Measurements from ENCODE around the gene NAPEPLD.
"Not testable (repeated sequence)": the region's sequence is repeated elsewhere in the genome, so short reads cannot be mapped to it uniquely, and the experiment has no call there.

The NAPEPLD gene

DNA sequence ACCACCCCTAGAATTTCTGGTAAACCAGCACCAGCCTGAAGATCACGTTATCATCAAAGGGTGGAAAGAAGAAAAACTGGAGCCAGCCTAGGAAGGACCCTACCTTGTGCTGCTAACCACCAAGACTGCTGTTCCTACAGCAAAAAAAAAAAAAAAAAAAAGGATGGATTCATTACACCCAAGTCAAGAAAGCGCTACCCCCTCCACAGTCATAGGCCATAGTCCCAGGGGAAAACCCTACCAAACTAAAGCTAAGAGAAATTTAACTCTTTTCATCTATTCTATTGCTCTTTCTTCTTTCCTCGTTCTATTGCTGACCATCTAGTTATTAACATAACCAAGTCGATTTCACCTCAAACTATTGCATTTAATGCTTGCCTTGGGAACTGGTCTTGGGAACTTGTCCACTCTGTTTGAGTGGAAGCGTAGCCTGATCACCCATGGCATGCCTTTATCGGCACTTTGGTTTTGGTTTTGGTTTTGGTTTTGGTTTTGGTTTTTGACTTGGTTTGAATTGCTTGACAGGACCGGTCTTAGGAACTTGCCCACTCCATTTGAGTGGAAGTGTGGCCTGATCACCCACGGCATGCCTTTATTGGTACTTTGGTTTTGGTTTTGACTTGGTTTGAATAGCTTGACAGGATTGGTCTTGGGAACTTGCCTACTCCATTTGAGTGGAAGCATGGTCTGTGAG is 6.6 kb upstream of the NAPEPLD start:
- not testable (repeated sequence) for H3K4ac ChIP-seq (ENCODE audit: low read depth, low read length); H3K36me3 ChIP-seq (ENCODE audit: control insufficient read depth, insufficient read depth, low read length); H2BK5ac ChIP-seq (ENCODE audit: low read length); H3K56ac ChIP-seq (ENCODE audit: low read length); H4K8ac ChIP-seq (ENCODE audit: low read depth, low read length); H3K4me2 ChIP-seq (ENCODE audit: low read length); H3K4me1 ChIP-seq (ENCODE audit: control insufficient read depth, low read depth, low read length); H2BK15ac ChIP-seq (replicated peaks; ENCODE audit: low read depth); H3K79me1 ChIP-seq (ENCODE audit: low read length); H2BK120ac ChIP-seq (ENCODE audit: low read depth, low read length); H3K79me2 ChIP-seq (ENCODE audit: control insufficient read depth, insufficient read depth, low read length); H4K5ac ChIP-seq (ENCODE audit: low read length); H3K9ac ChIP-seq (ENCODE audit: low read length); H2AK5ac ChIP-seq (ENCODE audit: low read length); H3K27ac ChIP-seq (ENCODE audit: low read depth, low read length); H3K4me3 ChIP-seq (ENCODE audit: low read length); H3K18ac ChIP-seq (ENCODE audit: low read length); H3K27me3 ChIP-seq (ENCODE audit: insufficient read depth, low read length, poor library complexity); DNase-seq; H3K23ac ChIP-seq (ENCODE audit: low read length)
- no CpG with 5 or more reads among the region's 8 CpGs for WGBS (ENCODE audit: extremely low coverage, insufficient coverage, low lambda C conversion rate)

DNA sequence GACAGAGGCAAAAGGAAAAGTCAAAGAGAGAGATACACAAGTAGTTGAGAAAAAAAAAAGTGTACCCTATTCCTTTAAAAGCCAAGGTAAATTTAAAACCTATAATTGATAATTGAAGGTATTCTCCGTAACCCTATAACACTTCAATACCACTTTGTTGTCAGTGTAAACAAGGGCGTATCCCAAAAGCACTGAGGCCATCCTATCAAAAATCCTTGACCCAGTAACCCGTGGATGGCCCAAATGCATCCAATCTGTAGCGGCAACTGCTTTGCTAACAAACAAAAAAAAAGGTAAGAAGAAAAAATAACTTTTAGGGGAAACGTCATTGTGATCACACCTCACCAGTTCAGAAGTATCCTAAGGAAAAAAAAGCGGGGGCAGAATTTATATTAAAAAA is 5.1 kb upstream of the NAPEPLD start:
- no peak overlapping the region for H3K4me3 ChIP-seq (ENCODE audit: low read length)
- H4K5ac ChIP-seq (ENCODE audit: low read length) = no peak overlapping the region
- H3K4ac ChIP-seq (ENCODE audit: low read depth, low read length) = no peak overlapping the region
- H3K27ac ChIP-seq (ENCODE audit: low read depth, low read length) = no peak overlapping the region
- H3K9ac ChIP-seq (ENCODE audit: low read length) = no peak overlapping the region
- H3K79me1 ChIP-seq (ENCODE audit: low read length) = no peaks in the 10 kb centered on the region
- H3K4me1 ChIP-seq (ENCODE audit: control insufficient read depth, low read depth, low read length) = no peaks in the 10 kb centered on the region
- H3K4me2 ChIP-seq (ENCODE audit: low read length) = no peak overlapping the region
- no peak overlapping the region for H2BK5ac ChIP-seq (ENCODE audit: low read length)
- no peak overlapping the region for H3K23ac ChIP-seq (ENCODE audit: low read length)
- H2AK5ac ChIP-seq (ENCODE audit: low read length) = no peak overlapping the region
- no peak overlapping the region for H2BK120ac ChIP-seq (ENCODE audit: low read depth, low read length)
- H3K27me3 ChIP-seq (ENCODE audit: insufficient read depth, low read length, poor library complexity) = no peaks in the 10 kb centered on the region
- no peaks in the 10 kb centered on the region for H3K36me3 ChIP-seq (ENCODE audit: control insufficient read depth, insufficient read depth, low read length)
- H2BK15ac ChIP-seq (replicated peaks; ENCODE audit: low read depth) = no peak overlapping the region
- H3K18ac ChIP-seq (ENCODE audit: low read length) = no peak overlapping the region
- DNase-seq = no peak
- no peaks in the 10 kb centered on the region for H3K79me2 ChIP-seq (ENCODE audit: control insufficient read depth, insufficient read depth, low read length)
- no peak overlapping the region for H3K56ac ChIP-seq (ENCODE audit: low read length)
- no peak overlapping the region for H4K8ac ChIP-seq (ENCODE audit: low read depth, low read length)
- no CpG with 5 or more reads among the region's 6 CpGs for WGBS (ENCODE audit: extremely low coverage, insufficient coverage, low lambda C conversion rate)

GRCh38 chr7:103152744-103153617 is 4.1 kb upstream of the NAPEPLD start:
- H3K9ac ChIP-seq (ENCODE audit: low read length); H2AK5ac ChIP-seq (ENCODE audit: low read length); H3K23ac ChIP-seq (ENCODE audit: low read length); H2BK15ac ChIP-seq (replicated peaks; ENCODE audit: low read depth); H3K36me3 ChIP-seq (ENCODE audit: control insufficient read depth, insufficient read depth, low read length); H3K4me1 ChIP-seq (ENCODE audit: control insufficient read depth, low read depth, low read length); H4K8ac ChIP-seq (ENCODE audit: low read depth, low read length); H3K4me3 ChIP-seq (ENCODE audit: low read length); H3K4ac ChIP-seq (ENCODE audit: low read depth, low read length); H3K79me2 ChIP-seq (ENCODE audit: control insufficient read depth, insufficient read depth, low read length); H3K79me1 ChIP-seq (ENCODE audit: low read length); H3K27me3 ChIP-seq (ENCODE audit: insufficient read depth, low read length, poor library complexity); H4K5ac ChIP-seq (ENCODE audit: low read length); H2BK5ac ChIP-seq (ENCODE audit: low read length); H3K27ac ChIP-seq (ENCODE audit: low read depth, low read length); DNase-seq; H3K18ac ChIP-seq (ENCODE audit: low read length); H3K4me2 ChIP-seq (ENCODE audit: low read length); H2BK120ac ChIP-seq (ENCODE audit: low read depth, low read length): not testable (repeated sequence)
- WGBS (ENCODE audit: extremely low coverage, insufficient coverage, low lambda C conversion rate) = no CpG with 5 or more reads among the region's 23 CpGs
- H3K56ac ChIP-seq (ENCODE audit: low read length) = peak overlapping the region; percentile 3

DNA sequence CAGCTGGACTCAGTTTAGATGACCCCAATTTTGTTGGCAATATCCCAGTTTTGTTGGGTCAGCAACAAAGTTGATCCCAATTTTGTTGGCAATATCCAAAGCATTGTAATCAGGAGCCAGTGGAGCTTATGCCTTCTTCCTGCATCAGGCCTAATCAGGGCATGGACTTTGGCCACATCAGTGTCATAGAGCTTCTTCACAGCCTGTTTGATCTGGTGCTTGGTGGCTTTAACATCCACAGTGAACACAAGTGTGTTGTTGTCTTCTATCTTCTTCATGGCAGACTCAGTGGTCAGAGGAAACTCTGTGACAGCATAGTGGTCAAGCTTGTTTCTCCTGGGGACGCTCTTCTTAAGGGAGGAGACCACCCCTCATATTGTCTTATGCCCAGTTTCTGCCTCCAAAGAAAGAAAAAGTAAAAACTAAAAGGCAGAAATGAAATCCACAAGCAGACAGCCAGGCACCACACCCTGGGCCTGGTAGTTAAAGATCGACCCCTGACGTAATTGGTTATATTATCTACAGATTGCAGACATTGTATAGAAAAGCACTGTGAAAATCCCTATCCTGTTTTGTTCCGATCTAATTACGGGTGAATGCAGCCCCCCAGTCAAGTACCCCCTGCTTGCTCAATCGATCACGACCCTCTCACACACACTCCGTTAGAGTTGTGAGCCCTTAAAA is 3.2 kb upstream of the NAPEPLD start:
- H3K4ac ChIP-seq (ENCODE audit: low read depth, low read length); H3K27ac ChIP-seq (ENCODE audit: low read depth, low read length); H3K4me3 ChIP-seq (ENCODE audit: low read length); H3K79me2 ChIP-seq (ENCODE audit: control insufficient read depth, insufficient read depth, low read length); H3K4me1 ChIP-seq (ENCODE audit: control insufficient read depth, low read depth, low read length); H2BK120ac ChIP-seq (ENCODE audit: low read depth, low read length); H4K5ac ChIP-seq (ENCODE audit: low read length); H2BK5ac ChIP-seq (ENCODE audit: low read length); H2BK15ac ChIP-seq (replicated peaks; ENCODE audit: low read depth); H3K27me3 ChIP-seq (ENCODE audit: insufficient read depth, low read length, poor library complexity); H2AK5ac ChIP-seq (ENCODE audit: low read length); H3K23ac ChIP-seq (ENCODE audit: low read length); H4K8ac ChIP-seq (ENCODE audit: low read depth, low read length); DNase-seq; H3K36me3 ChIP-seq (ENCODE audit: control insufficient read depth, insufficient read depth, low read length); H3K56ac ChIP-seq (ENCODE audit: low read length); H3K4me2 ChIP-seq (ENCODE audit: low read length); H3K18ac ChIP-seq (ENCODE audit: low read length); H3K79me1 ChIP-seq (ENCODE audit: low read length); H3K9ac ChIP-seq (ENCODE audit: low read length): not testable (repeated sequence)
- WGBS (ENCODE audit: extremely low coverage, insufficient coverage, low lambda C conversion rate) = no CpG with 5 or more reads among the region's 8 CpGs

DNA sequence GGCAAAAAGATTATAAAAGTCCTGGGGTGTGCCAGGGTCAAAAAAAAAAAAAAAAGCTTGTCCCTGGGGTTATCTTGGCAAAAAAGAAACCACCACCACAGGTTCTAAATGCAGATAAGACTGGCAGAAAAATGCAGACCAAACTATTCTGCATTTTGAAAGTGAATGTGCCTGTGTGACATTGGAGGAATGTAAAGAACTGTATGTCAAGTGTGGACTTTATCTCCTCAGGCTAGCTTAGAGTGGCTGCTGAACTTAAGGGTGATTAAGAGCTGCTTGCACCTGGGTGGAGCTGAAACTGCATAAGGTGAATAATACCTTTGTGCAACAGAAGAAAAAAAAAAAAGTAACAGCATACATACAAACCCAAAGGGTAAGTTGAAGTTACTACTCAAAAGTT is 1.3 kb upstream of the NAPEPLD start:
- Histone ChIP-seq H3K4me1 (ENCODE audit: control insufficient read depth, low read depth, low read length) (peaks cover 3% of the 10 kb centered on the region), H3K56ac (ENCODE audit: low read length) (peak overlapping the region; percentile 0), H2AK5ac (ENCODE audit: low read length) (no peak overlapping the region), H4K8ac (ENCODE audit: low read depth, low read length) (no peak overlapping the region), H2BK120ac (ENCODE audit: low read depth, low read length) (no peak overlapping the region), H3K4me2 (ENCODE audit: low read length) (no peak overlapping the region), H2BK5ac (ENCODE audit: low read length) (no peak overlapping the region), H3K18ac (ENCODE audit: low read length) (no peak overlapping the region), H3K9ac (ENCODE audit: low read length) (no peak overlapping the region), H3K79me2 (ENCODE audit: control insufficient read depth, insufficient read depth, low read length) (peaks cover 6% of the 10 kb centered on the region), H3K4ac (ENCODE audit: low read depth, low read length) (peak overlapping the region; percentile 11), H3K36me3 (ENCODE audit: control insufficient read depth, insufficient read depth, low read length) (no peaks in the 10 kb centered on the region), H3K27ac (ENCODE audit: low read depth, low read length) (no peak overlapping the region), H4K5ac (ENCODE audit: low read length) (no peak overlapping the region), H3K27me3 (ENCODE audit: insufficient read depth, low read length, poor library complexity) (no peaks in the 10 kb centered on the region), H3K4me3 (ENCODE audit: low read length) (no peak overlapping the region), H3K23ac (ENCODE audit: low read length) (no peak overlapping the region), H3K79me1 (ENCODE audit: low read length) (peaks cover 2% of the 10 kb centered on the region), H2BK15ac (replicated peaks; ENCODE audit: low read depth) (no peak overlapping the region)
- peak; percentile 48 for DNase-seq

Measured in mesendoderm (in vitro differentiated cells).